Measurements from ENCODE around the gene KRTAP4-3.

- TF ChIP-seq CTCF (IDR thresholded peaks at IDR 0.05) (no peak), POLR2A (IDR thresholded peaks at IDR 0.05) (no peak)
Observed at GRCh38 chr17:41196068-41196467, 28.0 kb upstream of the KRTAP4-3 start.
